ENCODE results near the gene BTBD16. TPM values are rescaled to one million over a fixed set of nuclear protein-coding genes. Genes with fewer than 3 reads are reported as not detected.

Gene BTBD16
- total RNA-seq, 1 donor from 2014 or later, result not detected

DNA sequence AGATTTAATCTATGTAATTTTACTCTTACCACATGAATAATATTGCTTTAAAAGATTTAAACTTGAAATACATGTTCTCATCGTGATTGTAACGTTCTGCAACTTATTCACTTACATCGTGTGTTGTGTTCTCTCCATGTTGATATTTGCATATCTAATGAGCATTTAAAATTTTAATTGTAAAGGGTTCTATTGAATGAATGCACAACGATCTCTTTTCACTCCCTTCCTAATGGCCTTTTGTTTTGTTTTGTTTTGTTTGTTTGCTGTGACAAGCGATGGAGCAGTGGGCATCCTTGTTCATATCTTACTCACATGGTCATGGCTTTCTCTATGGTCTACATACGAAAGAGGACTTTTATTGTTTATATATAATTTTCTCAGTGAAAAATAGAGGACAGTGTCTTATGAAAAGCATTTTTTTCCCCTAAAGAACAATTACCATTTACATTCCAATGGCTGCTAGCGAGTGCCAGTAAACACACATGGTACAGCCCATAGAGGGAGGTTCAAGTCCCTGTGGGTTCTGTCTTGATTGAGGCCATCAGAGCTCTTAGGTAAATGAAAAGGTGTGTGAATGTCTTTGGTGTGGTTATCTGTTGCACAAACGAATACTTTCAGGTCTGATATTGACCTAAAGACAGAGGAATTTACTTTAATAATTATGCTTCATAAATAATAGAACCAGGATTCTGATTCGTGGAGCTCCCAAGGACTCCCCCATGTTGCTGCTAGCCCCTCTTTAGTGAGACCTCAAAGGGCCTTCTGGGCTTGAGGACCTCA, 32.4 kb downstream of the BTBD16 start:
- intact Hi-C loops (cut with DNase I), result loop anchor here (5.0 kb wide), 2 partner anchors 34 to 254 kb away; no protein-coding TSS in a partner anchor
- DNase-seq (no peak), ATAC-seq (ENCODE audit: poor library complexity) (no peak)

DNA sequence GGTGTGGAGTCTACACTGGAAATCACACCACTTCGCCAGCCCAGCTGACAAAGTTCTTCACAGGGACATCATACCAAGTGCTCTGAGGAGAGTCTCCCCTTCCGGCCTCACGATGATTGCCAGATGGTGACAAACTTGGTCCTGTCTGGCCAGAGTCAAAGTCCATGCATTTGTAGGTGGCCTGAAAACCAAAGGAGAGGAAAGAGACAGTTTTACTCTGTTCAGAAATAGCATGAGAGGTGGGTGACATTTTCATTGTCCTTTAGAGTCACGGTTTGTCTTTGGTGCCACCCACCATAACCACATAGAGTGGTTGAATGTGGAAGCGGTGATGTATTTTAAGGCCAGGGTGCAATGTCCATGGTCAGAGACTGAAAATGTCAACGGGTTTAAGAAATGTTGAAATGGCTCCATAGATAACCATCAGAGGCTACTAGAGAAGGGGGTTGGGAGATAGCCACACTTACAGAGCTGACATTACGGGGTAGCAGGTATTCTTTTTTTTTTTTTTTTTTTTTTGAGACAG, 33.0 kb downstream of the BTBD16 start:
- intact Hi-C loops (cut with DNase I), result loop anchor here (5.0 kb wide), 2 partner anchors 33 to 253 kb away; no protein-coding TSS in a partner anchor
- ATAC-seq (ENCODE audit: poor library complexity) (no peak), DNase-seq (no peak)

DNA sequence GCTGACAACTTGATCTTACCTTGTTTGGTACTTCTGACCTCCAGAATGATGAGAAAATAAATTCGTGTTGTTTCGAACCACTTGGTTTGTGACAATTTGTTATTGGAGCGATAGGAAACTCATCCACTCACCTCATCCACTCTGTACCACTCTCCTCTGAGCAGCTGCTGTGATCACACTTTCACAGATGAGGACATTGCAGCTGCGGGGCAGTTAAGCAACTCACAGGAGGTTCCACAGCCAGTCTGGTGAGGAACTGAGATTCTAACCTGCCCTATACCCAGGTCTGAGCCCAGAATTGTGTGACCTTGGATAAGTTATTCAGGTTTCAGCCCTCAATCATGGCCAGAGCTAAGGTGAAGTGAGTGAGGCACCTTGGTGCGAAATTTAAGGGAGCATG, 35.2 kb downstream of the BTBD16 start:
- ATAC-seq (ENCODE audit: poor library complexity), result no peak
- intact Hi-C loops (cut with DNase I), result no loop called here

DNA sequence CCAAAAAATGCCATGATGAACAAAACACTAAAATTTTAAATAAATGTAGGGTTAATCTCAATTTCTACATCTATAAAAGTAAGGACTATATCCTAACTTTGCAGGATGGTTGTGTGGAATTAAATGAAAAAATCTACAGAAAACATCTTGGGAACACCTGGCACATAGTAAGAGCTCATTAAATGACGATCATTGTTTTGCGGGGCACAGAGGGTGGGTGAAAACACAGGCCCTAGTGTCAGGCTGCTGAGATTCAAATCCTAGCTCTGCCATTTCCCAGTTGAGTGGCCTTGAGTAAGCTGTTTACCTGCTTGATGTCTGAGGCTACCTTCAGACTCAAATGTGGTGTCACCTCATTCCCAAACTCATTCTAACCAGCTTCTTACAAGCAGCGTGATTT, 35.6 kb downstream of the BTBD16 start:
- DNase-seq (no peak), ATAC-seq (ENCODE audit: poor library complexity) (no peak)
- intact Hi-C loops (cut with DNase I), result no loop called here

More for the DNA sequence above, 35.2 kb downstream of the BTBD16 start:
- no peak for DNase-seq

DNA sequence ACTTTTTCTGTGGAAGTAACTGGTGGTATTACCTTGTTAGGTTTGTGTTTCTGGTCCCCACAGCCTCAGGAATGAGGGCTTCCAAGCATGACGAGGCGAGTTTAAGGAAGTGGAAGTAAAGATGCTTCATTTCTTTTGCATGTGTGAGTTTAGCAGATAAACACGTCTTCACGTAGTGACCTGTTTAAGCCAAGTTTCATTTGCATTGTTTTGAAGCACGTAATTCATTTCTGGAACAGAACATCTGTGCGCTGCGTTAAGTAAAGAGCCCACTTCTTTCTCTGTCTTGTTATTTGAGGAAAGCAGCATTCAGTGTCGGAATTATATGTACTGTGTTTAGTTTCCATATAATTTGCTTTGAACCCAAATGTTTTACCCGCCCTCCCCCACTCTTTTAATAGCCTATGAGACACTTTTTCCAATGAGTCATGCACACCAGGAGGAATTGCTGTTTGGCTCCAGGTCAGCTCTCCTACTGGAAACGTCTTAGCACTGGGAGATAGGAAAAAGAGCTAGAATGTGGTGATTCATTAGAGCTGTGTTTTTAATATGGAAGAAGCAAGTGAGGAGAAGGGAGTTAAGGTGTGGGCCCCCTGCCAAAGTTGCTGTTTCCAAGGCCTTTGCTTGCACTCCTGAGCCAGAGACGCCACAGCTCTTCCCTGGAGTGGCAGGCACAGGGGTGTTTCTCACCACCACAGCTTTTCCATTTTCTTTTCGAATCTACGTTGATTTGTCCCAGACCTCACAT, 36.7 kb downstream of the BTBD16 start:
- peak; percentile 82 for ATAC-seq (ENCODE audit: poor library complexity)
- DNase-seq, result peak; percentile 74
- intact Hi-C loops (cut with DNase I), result no loop called here

DNA sequence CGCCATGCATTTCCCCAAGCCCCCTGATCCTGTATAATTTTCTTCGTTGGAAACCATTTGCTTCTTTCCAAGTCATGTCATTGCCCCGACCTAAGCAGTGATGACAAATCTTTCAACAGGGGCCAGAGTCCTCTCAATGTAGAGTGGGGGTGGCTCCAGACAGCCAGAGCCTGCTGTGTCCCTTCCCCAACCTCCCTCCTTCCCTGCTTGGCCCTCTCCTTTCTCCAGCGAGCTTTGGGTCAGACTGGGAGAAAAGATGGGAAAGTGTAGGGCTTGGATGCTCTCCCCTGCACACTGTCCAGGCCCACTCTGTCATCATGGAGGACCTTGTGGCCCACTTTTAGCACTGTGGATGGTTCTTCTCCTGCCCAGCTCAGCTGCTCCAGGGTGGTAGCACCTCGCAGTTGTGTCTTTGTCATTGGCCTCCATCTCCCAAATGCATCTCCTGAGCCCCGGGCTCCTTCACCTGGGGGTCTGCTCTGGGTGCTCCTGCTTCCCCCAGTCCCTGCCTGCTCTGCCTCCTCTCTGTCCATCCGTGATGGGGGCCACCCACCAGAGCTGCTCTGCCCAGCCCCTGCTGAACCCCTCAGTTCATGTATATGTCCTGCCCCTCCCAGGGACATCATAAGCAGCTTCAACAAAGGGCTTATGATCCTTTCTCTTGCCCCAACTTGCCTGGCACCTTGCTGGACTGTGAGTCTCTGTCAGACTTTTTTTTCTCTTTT, 37.5 kb downstream of the BTBD16 start:
- intact Hi-C loops (cut with DNase I), result no loop called here
- peak; percentile 64 for ATAC-seq (ENCODE audit: poor library complexity)
- no peak for DNase-seq

DNA sequence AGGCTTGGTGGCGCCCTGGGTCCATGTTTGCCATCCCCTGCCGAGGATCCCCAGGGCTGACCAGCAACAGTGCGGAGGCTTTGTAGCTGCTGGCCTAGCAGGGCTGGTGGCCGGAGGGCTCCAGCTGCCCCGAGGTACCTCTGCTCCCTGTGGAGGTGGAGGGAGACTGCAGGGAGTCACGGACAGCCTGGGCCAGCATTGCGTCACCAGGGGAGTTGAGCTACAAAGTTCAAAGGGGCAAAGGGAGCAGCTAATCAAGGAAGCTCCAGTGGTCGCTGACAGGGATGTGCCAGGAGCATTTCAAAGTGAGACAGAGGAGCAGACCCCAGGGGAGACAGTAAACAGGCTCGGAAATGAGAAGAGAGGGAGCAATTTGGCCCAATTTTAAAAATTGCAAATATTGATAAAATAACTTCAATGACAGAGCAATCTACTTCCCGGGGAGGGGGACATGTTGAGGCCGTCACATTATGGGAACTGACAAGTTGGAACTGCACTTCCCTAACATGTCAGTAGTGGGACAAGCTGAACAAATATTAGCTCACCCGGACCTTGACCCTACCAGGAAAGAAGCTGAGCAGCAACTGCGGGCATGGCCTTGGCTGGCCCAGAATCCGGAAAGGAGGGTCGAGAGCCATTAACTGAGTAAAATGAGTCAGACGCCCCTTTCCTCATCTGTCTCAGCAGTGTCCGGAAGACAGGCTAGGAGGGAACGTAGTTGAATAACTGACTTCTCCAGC, 39.4 kb downstream of the BTBD16 start:
- ATAC-seq (ENCODE audit: poor library complexity), result no peak
- no peak for DNase-seq
- intact Hi-C loops (cut with DNase I), result no loop called here

DNA sequence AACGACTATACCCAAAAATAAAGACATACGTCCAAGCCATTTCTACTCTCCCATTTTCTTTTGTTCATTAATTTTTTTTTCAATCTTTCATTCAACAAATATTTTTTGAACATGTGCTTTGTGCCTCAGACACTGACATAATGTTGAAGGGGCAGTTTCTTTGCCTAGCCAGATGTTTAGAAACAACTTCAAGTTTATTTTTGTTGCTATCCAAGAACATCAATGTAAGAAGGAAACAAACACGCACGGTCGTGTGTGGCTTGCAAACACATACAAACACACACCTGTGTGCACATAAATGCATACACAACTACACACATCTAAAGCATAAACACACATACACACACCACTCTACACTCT, 39.9 kb downstream of the BTBD16 start:
- ATAC-seq (ENCODE audit: poor library complexity) (no peak), DNase-seq (no peak)
- intact Hi-C loops (cut with DNase I), result no loop called here

DNA sequence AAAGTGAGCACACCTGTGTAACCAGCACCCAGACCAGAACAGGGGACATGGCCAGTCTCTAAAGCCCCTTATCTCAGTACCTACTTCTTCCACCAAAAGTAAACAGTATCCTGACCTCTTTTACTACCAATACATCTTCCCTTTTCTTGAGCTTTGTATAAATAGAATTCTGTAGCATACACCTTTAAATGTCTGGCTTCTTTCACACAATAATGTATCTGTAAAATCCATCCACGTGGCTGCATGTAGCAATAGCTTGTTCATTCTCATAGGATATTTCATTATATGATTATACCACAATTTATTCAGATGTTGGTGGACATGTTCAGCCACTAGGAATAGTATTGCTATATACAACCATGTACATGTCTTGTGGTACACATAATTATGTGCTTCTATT, 40.6 kb downstream of the BTBD16 start:
- intact Hi-C loops (cut with DNase I), result no loop called here
- no peak for DNase-seq
- no peak for ATAC-seq (ENCODE audit: poor library complexity)

DNA sequence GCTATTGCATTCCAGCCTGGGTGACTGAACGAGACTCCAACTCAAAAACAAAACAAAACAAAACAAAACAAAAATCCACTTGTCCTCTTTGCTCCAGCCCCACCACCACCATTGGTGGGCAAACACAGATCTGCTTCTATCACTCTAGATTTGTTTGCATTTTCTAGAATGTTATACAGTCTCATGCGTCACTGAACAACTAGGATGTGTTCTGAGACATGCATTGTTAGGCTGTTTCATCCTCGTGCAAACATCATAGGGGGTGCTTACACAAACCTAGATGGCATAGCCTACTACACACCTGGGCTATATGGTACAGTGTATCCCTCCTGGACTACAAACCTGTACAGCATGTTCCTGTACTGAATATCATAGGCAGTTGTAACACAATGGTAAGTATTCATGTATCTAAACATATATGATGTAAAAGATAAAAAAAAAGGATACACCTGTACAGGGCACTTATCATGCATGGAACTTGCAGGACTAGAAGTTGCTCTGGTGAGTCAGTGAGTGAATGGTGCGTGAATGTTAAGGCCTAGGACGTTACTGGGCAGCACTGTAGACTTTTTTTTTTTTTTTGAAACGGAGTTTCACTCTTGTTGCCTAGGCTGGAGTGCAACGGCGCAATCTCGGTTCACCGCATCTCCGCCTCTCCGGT, 45.3 kb downstream of the BTBD16 start:
- no peak for DNase-seq
- intact Hi-C loops (cut with DNase I), result no loop called here
- no peak for ATAC-seq (ENCODE audit: poor library complexity)

DNA sequence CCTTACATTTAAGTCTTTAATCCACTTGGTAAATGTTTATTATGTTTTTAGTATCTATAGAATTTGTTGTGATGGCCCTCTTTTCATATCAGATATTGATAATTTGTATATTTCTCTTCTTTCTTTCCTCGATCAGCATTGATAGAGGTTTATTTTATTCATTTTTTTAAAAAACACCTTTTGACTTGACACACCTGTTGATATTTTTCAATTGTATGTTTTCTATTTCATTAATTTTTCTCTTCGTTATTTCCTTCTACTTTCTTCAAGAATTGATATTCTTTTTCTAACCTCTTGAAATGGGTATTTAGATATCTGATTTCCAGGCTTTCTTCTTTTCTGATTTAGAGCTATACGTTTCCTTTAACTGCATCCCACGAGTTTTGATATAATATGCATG, 50.9 kb downstream of the BTBD16 start:
- no peak for DNase-seq
- intact Hi-C loops (cut with DNase I), result no loop called here
- ATAC-seq (ENCODE audit: poor library complexity), result no peak

DNA sequence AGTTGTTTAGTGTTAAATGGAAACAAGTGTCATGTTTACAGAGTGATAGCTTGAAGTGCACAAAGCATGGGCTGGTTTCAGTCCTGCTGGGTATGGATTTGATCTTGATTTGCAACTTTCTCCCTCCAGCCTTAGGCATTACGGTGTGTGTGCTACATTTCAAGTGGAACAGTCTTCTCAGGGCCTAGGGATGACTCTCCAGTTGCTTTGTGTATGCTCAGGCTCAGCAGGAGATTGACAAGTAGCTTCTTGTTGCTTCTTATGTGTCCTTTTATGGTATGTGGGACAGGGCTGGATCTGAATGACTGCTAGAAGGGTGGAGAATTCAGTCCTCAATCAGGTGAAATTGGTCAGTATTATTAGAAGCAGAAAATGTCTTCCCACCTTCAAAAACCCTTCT, 52.1 kb downstream of the BTBD16 start:
- no peak for DNase-seq
- intact Hi-C loops (cut with DNase I), result no loop called here

DNA sequence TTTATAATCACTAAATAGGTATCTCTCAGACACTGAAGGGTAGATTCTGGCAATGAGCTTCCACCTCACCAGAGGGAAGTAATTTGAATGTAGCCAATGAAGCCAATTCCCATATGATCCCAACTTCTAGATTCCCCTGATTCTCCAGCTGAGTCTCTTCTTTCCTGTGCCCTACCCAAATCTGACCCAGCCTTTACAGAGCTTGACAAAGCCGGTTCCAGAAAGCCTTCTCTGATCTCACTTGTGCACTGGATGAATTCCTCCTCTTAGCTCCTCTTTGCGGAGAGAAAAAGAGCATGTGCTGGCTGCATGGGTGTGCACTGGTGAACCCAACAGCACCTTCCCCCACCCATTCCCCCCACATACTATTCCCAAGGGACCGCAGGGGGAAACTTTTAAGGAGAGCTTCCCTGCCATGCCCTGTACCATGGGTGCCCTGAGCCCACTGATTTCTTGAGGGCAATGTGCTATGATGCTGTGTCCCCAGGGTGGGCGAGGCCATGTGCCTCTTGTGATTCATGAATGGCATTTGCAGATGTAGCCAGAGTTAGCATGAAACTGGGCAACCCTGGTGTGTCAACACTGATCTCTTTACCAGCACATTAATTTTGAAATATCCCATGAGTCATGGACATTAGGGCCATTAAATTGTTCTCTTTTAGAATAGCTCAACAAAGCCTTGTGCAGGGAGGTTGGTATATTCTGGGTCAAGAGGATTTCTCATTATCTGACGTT, 53.0 kb downstream of the BTBD16 start:
- intact Hi-C loops (cut with DNase I), result no loop called here
- DNase-seq (no peak), ATAC-seq (ENCODE audit: poor library complexity) (no peak)

More for the DNA sequence above, 52.1 kb downstream of the BTBD16 start:
- no peak for ATAC-seq (ENCODE audit: poor library complexity)

DNA sequence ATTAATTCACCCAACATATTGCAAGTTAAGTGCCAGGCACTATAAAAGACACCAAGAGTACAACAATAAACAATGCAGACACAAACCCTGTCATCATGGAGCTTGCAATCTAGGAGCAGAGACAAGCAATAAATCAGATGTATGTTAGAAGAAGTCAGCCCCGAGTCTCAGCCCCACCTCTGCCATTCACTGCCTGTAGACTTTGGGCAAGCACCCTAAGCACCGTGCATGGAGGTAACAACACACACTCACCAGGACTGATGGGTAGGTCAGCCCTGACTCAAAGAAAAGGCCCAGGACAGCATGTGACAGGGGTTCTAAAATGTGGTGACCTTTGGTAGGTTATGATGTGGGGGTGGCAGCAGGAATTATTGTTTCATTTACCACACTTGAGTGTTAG, 54.1 kb downstream of the BTBD16 start:
- ATAC-seq (ENCODE audit: poor library complexity) (no peak), DNase-seq (no peak)
- intact Hi-C loops (cut with DNase I), result no loop called here

DNA sequence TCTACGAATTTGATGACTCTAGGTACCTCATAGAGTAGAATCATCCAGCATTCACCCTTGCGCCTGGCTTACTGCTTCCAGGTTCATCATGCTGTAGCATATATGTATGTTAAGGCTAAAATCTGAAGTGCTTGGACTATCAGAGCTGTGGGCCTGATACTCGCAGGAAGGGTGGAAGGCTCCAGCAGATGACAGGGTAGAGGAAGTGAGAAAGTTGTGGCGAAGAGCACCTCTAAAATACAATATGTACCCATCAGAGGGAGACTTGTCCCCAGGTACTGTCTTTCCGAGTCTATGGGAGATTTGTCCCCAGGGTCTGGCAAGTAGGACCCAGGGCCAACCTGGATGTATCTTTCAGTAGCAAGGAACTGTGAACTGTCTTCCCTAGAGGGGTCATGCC, 55.3 kb downstream of the BTBD16 start:
- DNase-seq (no peak), ATAC-seq (ENCODE audit: poor library complexity) (no peak)
- intact Hi-C loops (cut with DNase I), result no loop called here

DNA sequence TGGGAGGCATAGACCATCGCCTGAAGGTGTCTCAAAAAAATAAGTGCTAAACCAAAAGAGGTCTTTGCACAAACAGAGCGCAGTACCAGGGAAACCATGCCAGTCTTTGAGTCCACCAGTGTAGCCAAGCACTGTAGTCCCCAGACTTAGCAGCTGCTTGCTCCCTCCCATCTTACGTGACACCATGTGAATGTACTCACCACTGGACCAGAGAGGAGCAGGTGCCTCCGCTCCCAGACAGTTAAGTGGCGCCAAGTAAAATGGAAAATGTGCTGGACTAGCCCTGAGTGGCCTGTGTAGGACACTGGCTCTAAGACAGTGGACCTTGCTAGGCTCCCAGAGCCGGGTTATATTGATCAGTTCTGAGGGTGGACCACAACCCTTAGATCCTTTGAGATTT, 55.7 kb downstream of the BTBD16 start:
- DNase-seq (no peak), ATAC-seq (ENCODE audit: poor library complexity) (no peak)
- intact Hi-C loops (cut with DNase I), result no loop called here
